Stimulated activated memory B cell treated with anti-CD40 and anti-IgM and Interleukin-4, amounts not matched to agents 10 μg/mL and 1 μg/mL and 100 μg/mL, for 72 hours (primary cell): Measurements from ENCODE around the gene SLC25A5.
"Not testable (repeated sequence)": the region's sequence is repeated elsewhere in the genome, so short reads cannot be mapped to it uniquely, and the experiment has no call there.

Experiments
- ATAC-seq: fragments of 150-1000 bp; cut with Tn5 transposase; 2 replicates; pipeline ENCODE4 v1.10.0; 2021
- H3K27ac Mint-ChIP-seq: one replicate; pipeline ENCODE4 v1.8.0; 2022; ENCODE audit warnings: mild to moderate bottlenecking, mixed read lengths
- H3K27me3 Mint-ChIP-seq: one replicate; pipeline ENCODE4 v1.8.0; 2022; ENCODE audit warnings: mixed read lengths
- H3K36me3 Mint-ChIP-seq: one replicate; pipeline ENCODE4 v1.8.0; 2022; ENCODE audit warnings: mixed read lengths
- H3K4me1 Mint-ChIP-seq: one replicate; pipeline ENCODE4 v1.8.0; 2022; ENCODE audit warnings: mixed read lengths
- H3K4me3 Mint-ChIP-seq: one replicate; pipeline ENCODE4 v1.8.0; 2022; ENCODE audit warnings: mild to moderate bottlenecking, moderate library complexity, mixed read lengths
- H3K9me3 Mint-ChIP-seq: one replicate; pipeline ENCODE4 v1.8.0; 2022; ENCODE audit warnings: mixed read lengths

The SLC25A5 gene

GRCh38 chrX:119488749-119489148 is 20.5 kb downstream of the SLC25A5 start:
- Mint-ChIP-seq H3K27me3 (no peaks in the 10 kb centered on the region), H3K9me3 (no peaks in the 10 kb centered on the region), H3K36me3 (no peaks in the 10 kb centered on the region), H3K27ac (no peak overlapping the region), H3K4me3 (no peak overlapping the region), H3K4me1 (no peaks in the 10 kb centered on the region)
- ATAC-seq: no peak

GRCh38 chrX:119489212-119490074 is 21.2 kb downstream of the SLC25A5 start:
- Mint-ChIP-seq H3K9me3 (no peaks in the 10 kb centered on the region), H3K27me3 (no peaks in the 10 kb centered on the region), H3K4me3 (no peak overlapping the region), H3K36me3 (no peaks in the 10 kb centered on the region), H3K4me1 (no peaks in the 10 kb centered on the region), H3K27ac (no peak overlapping the region)
- no peak for ATAC-seq

GRCh38 chrX:119492463-119492862 is 24.2 kb downstream of the SLC25A5 start:
- H3K36me3 Mint-ChIP-seq: no peaks in the 10 kb centered on the region
- no peaks in the 10 kb centered on the region for H3K9me3 Mint-ChIP-seq
- no peak for ATAC-seq
- H3K27ac Mint-ChIP-seq: no peak overlapping the region
- peaks cover 18% of the 10 kb centered on the region for H3K4me1 Mint-ChIP-seq
- no peaks in the 10 kb centered on the region for H3K27me3 Mint-ChIP-seq
- no peak overlapping the region for H3K4me3 Mint-ChIP-seq

DNA sequence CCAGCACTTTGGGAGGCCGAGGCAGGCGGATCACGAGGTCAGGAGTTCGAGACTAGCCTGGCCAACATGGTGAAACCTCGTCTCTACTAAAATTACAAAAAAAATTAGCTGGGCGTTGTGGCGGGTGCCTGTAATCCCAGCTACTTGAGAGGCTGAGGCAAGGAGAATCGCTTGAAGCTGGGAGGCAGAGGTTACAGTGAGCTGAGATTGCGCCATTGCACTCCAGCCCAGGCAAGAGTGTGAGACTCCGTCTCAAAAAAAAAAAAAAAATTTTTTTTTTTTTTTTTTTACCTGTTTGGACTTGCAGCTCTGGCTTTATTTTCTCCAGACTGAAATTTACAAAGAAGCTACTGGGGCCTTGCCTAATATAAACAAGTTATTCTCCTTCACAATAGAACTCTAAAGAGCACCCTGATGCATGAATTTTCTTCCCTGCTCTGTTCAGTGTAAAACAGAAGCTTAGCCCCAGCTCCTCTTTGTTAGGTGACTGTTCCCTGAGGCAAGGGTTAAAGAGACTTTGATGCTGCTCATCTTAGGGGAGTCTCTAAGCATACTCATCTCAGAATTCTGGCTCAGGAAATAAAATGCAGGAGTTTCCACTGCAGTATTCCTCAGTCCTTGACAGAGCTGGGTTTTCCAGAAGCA is 25.7 kb downstream of the SLC25A5 start:
- peaks cover 21% of the 10 kb centered on the region for H3K4me1 Mint-ChIP-seq
- H3K36me3 Mint-ChIP-seq, H3K27ac Mint-ChIP-seq, H3K4me3 Mint-ChIP-seq, H3K9me3 Mint-ChIP-seq, H3K27me3 Mint-ChIP-seq, ATAC-seq: not testable (repeated sequence)

DNA sequence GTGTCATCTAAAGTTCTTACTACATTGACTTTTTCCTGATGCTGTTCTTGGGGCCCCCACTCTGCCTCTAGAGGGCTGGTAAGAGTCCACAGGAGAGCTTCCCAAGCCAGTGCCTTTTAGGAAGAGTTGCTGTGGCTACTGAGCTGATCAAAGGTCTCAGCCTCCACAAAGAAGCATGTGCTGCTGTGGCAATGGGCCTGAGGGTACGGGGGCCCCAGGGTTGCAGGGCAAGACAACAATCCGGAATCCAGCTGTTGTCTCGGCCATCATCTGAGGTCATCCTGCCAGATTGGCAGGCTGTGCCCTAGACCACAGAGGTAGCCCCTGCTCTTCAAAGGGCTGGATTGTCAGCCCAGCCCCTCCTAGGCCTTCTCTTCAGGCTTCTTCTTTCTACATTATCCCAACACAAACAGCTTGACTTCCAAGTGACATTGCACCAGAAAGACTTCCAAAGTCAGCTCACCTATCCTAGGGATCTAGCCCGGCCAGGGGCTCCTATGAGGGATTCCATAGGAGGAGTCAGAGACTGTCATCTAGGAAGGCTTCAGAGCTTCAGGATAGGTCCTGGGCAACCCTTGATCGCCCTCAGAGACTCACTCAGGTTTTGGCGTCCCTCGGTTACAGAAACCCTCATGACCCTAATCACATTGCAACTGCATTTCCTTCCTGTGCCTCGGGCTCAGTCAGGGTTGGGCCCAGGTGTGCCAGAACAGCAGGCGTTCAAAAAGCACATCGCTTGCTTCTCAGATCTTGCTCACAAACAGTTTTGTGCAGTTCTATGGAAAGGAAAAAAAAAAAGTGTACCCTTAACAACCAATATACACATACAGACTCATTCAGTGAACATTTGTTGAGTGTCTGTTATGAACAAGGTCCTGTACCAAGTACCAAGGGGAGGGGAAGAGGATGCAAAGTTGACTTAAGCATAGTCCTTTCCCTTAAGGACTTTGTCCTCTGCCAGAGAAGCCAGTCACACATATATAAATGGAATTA is 27.8 kb downstream of the SLC25A5 start:
- Mint-ChIP-seq H3K4me1 (peaks cover 30% of the 10 kb centered on the region), H3K36me3 (no peaks in the 10 kb centered on the region), H3K27me3 (no peaks in the 10 kb centered on the region), H3K27ac (peak overlapping the region; percentile 65), H3K9me3 (no peaks in the 10 kb centered on the region), H3K4me3 (no peak overlapping the region)
- no peak for ATAC-seq

DNA sequence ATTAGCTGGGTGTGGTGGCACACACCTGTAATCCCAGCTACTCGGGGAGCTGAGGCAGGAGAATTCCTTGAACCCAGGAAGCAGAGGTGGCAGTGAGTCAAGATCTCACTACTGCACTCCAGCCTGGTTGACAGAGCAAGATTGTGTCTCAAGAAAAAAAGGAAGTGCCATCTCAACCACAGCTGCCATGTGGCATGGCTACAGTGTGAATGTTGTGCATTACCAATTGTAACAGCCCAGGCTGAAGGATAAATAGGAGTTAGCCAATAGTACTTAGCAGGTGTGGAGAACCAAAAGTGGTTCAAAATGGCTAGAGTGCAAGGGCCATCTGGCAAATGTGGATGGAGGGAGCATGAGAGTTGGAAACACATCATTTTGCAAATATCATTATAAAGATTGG is 28.9 kb downstream of the SLC25A5 start:
- Mint-ChIP-seq H3K4me3 (no peak overlapping the region), H3K27me3 (no peaks in the 10 kb centered on the region), H3K9me3 (no peaks in the 10 kb centered on the region), H3K36me3 (no peaks in the 10 kb centered on the region), H3K4me1 (peaks cover 32% of the 10 kb centered on the region), H3K27ac (peak overlapping the region; percentile 65)
- no peak for ATAC-seq

- no peak overlapping the region for H3K4me3 Mint-ChIP-seq
- no peak overlapping the region for H3K27ac Mint-ChIP-seq
- no peaks in the 10 kb centered on the region for H3K27me3 Mint-ChIP-seq
- no peak for ATAC-seq
- no peaks in the 10 kb centered on the region for H3K9me3 Mint-ChIP-seq
- peaks cover 32% of the 10 kb centered on the region for H3K4me1 Mint-ChIP-seq
- H3K36me3 Mint-ChIP-seq: no peaks in the 10 kb centered on the region
Measured at GRCh38 chrX:119500061-119500800, 32.0 kb downstream of the SLC25A5 start.

DNA sequence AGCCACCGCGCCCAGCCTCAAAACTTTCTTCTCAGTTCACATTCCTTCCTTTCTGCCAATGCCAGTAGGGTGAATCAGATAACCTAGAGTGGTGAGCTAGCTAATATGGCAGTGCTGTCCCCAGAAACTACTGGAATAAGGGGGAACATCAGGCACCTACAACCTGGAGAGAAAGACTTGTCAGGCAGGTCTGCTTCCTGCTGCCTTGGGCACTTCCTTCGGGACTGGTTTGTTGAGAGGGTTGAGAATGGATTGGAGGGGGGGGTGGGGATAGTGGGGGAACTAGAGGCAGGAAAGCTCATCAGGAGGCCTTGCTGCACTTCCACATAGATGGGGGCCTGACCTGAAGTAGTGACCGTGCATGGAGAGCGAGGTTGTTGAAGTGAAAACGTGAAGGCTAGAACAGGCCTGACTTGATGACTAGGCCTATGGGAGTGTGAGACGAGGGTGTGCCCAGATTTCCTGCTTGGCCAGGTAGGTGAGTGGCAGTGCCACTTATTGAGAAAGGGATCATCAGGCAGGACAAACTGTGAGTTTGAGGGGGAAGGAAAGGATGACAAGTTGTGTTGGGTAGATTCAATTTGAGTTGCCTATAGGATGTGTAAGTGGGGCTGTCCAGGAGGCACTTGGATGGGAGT is 33.4 kb downstream of the SLC25A5 start:
- Mint-ChIP-seq H3K4me1 (peaks cover 23% of the 10 kb centered on the region), H3K27ac (peak overlapping the region; percentile 64), H3K27me3 (no peaks in the 10 kb centered on the region), H3K9me3 (no peaks in the 10 kb centered on the region), H3K4me3 (no peak overlapping the region), H3K36me3 (no peaks in the 10 kb centered on the region)
- no peak for ATAC-seq

DNA sequence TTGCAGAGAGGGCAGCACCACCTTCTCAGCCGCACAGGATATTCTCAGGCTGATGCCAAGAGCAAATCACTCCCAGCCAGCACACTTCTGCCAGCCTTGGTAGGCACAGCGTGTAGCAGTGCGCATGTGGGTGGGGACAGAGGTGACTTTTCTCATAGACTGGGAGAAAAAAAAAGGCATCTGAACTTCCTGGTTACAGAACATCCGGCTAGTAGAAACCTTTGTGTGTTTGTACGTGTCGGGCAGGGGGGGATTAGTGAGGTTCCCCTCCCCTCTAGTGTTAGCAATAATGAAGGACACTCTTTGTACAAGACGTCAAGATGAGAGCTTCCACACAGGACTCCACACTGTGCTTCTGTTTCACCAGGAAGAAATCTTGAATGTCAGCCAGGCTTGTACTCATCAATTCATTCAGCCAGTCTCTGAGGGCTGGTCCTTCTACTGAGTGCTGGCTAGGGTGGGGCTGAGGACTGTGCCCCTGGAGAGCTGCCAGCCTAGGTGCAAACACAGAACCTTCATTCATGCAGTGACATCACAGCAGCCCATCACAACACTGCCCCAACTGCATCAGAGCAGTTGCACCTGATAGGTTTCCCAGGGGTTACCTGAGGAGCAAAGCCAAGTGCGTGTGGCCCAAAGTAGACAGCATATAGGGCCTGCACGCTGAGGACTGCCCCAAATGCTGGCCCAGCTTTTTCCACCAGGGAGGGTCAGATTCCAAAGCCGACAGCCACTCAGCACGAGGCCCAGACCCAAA is 34.7 kb downstream of the SLC25A5 start:
- Mint-ChIP-seq H3K9me3 (no peaks in the 10 kb centered on the region), H3K27ac (peak overlapping the region; percentile 31), H3K36me3 (no peaks in the 10 kb centered on the region), H3K4me3 (no peak overlapping the region), H3K4me1 (peaks cover 11% of the 10 kb centered on the region), H3K27me3 (no peaks in the 10 kb centered on the region)
- no peak for ATAC-seq

DNA sequence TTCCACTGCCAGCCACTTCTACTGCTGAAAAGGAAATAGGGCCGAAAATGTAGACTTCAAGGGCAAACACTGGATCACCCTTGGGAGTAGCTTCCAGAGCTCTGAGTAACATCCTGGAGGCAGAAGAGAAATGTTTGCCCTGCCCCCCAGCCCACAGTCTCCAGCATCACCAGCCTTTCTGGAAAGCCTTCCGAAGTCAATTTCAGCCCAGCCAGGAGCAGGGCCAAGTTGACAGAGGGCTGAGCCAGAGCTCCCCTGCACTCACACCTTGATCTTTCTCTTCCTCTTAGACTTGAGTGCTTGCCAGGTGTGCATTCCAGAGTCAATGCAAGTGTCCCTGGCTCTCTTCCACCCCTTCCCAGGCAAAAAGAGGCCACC is 35.2 kb downstream of the SLC25A5 start:
- no peaks in the 10 kb centered on the region for H3K36me3 Mint-ChIP-seq
- H3K27ac Mint-ChIP-seq: no peak overlapping the region
- ATAC-seq: no peak
- H3K4me1 Mint-ChIP-seq: peaks cover 11% of the 10 kb centered on the region
- H3K27me3 Mint-ChIP-seq: no peaks in the 10 kb centered on the region
- no peaks in the 10 kb centered on the region for H3K9me3 Mint-ChIP-seq
- H3K4me3 Mint-ChIP-seq: no peak overlapping the region

DNA sequence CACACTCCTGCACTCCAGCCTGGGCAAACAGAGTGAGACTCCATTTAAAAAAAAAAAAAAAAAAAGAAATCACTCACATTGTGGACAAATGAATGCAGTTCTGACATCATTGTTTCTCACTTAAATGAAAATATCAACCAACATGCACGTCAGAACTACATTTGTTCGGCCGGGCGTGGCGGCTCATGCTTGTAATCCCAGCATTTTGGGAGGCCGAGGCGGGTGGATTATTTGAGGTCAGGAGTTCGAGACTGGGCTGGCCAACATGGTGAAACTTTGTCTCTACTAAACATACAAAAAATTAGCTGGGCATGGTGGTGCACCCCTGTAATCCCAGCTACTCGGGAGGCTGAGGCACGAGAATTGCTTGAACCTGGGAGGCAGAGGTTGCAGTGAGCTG is 36.9 kb downstream of the SLC25A5 start:
- H3K27ac Mint-ChIP-seq, H3K9me3 Mint-ChIP-seq, H3K36me3 Mint-ChIP-seq, H3K4me3 Mint-ChIP-seq, ATAC-seq, H3K27me3 Mint-ChIP-seq: not testable (repeated sequence)
- H3K4me1 Mint-ChIP-seq: peaks cover 11% of the 10 kb centered on the region

DNA sequence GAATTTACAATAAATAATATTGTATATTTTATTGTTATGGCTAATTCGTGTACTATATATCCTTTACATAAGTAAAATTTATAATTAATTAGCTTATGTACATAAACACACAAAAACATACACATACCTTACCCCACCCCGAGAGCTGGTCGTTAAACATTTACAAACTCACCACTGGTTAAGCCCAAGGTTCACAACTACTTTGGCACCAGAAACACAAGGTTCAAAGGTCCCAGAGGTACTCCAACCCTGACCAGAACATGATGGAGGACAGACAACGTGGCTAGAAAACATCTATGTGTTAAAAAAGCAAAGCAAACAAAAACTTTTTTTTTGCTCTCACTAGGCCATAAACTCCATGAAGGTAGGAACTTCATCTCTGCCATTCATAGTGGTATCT is 37.7 kb downstream of the SLC25A5 start:
- Mint-ChIP-seq H3K36me3 (no peaks in the 10 kb centered on the region), H3K4me3 (no peak overlapping the region), H3K27ac (no peak overlapping the region), H3K4me1 (peaks cover 3% of the 10 kb centered on the region), H3K9me3 (no peaks in the 10 kb centered on the region), H3K27me3 (no peaks in the 10 kb centered on the region)
- ATAC-seq: no peak

GRCh38 chrX:119507206-119507605 is 39.0 kb downstream of the SLC25A5 start:
- Mint-ChIP-seq H3K27me3 (no peaks in the 10 kb centered on the region), H3K4me1 (no peaks in the 10 kb centered on the region), H3K9me3 (no peaks in the 10 kb centered on the region), H3K4me3 (no peak overlapping the region), H3K27ac (no peak overlapping the region), H3K36me3 (no peaks in the 10 kb centered on the region)
- no peak for ATAC-seq
